Gastrocnemius medialis (tissue), 4 donors: ENCODE results near the gene CHD6.

Source experiments
- CTCF ChIP-seq, 5 experiments: fragments of 450-650 bp in 3 of 5; fragments of 200-600 bp in 2 of 5; sonication (generic) in 2 of 5; IDR thresholded peaks in 4 of 5; conservative IDR thresholded peaks in 1 of 5; 1 replicate in 4 of 5; 2 replicates in 1 of 5; pipeline ENCODE4 v1.5.1; 2016 to 2019; ENCODE audit warnings: antibody characterized with exemption in 5 of 5, mild to moderate bottlenecking in 3 of 5, moderate library complexity in 3 of 5
- POLR2A ChIP-seq, 2 donors: fragments of 450-650 bp; IDR thresholded peaks; one replicate each; pipeline ENCODE4 v1.6.1; 2017; ENCODE audit warnings: antibody characterized with exemption in 2 of 2, mild to moderate bottlenecking in 2 of 2, moderate library complexity in 2 of 2

DNA sequence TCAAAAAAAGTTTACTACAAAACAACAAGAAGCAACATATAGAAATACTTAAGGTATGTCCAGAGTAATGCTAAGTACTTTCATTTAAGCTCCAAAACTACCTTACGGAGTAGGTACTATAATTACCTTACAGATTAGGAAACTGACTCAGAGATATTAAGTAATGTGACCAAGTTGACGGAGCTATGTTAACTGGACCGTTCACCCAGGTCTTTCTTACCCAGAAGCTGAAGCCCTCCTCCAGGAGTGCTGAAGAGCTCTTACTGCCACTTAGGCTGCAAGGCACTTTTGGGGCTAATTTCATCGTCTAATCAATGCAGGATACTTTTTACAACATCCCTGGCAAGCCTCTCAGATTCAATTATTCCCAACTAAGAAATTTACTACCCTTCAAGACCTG lies 123.7 kb downstream of the CHD6 start:
- no peak for TF ChIP-seq CTCF (IDR thresholded peaks at IDR 0.05 in 4 of 5, conservative IDR thresholded peaks at IDR 0.05 in 1 of 5)
- no peak for TF ChIP-seq POLR2A (IDR thresholded peaks at IDR 0.05)
